GM12872 (cell line): Measurements from ENCODE around the gene RPL29.

Source experiments
- CTCF ChIP-seq: IDR thresholded peaks from 3 replicates; pipeline ENCODE4 v1.5.1; 2011; ENCODE audit warnings: low read depth, mild to moderate bottlenecking, low read length, moderate library complexity; ENCODE audit not compliant: insufficient read depth

RPL29 gene

GRCh38 chr3:51944451-51945021 is 51.2 kb downstream of the RPL29 start:
- no peak for TF ChIP-seq CTCF
